ENCODE results near the gene BANP.
"Not testable (repeated sequence)": the region's sequence is repeated elsewhere in the genome, so short reads cannot be mapped to it uniquely, and the experiment has no call there.

The BANP gene

DNA sequence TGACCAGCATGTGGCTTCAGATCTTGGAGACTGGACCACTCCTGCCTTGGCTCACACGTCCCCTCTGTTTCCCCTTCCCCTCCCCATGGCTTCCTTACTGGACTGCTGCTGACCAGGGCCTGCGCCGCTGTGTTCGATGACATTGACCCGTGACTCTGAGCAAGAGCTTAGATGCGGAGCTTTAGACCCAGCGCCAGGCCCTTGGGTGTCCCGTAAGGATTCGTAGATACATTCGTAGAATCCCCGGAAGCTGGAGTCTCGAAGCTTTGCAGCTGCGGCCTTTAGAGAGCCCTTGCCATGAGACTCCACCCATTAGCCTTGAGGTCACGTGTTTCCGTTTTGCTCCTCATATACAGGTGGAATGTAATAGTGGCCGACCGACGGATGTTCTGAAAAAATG is 65.2 kb downstream of the BANP start:
- not testable (repeated sequence) for DNase-seq

DNA sequence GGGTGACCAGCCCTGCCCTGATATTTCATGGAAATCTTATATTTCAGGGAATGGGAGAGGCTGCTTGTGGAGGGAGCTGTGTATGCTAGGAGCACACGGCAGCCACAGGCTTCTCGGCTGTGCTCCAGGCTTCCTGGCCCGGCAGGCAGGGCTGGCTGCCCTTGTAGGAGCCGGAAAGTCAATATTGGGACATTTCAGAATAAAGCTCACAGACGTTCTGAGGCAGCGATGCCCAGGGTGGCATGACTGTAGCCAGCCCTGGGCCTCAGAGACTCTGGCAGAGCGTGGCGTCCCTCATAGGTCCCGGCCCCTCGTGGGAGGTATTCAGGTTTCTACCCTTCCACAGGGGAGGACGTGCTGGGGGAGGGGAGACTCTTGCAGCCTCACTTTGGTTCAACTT is 65.7 kb downstream of the BANP start:
- no peak for DNase-seq

DNA sequence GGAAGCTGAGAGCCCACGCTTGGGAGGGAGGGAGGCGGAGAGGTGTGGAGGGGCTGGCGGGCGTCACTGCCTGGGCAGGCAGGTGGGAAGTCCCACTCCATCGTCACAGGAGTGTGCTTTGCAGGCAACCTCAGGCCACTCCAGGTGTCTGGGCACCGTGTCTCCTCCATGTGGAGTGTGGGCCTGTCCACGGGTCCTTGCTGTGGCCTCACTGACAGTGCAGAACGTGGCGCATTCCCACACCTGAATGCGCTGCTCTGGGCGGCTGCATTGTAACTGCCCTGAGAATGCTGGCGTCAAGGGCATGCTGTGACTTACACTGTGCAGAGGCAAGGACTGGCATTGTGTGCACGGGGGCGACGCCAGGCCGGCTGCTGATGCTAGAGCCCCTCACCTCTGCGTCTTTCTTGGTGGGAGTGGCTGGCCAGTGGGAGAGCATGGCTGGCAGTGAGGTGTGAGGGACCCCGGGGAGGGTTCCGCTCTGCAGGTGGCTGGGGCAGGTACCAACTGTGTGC is 66.4 kb downstream of the BANP start:
- no peak for DNase-seq

DNA sequence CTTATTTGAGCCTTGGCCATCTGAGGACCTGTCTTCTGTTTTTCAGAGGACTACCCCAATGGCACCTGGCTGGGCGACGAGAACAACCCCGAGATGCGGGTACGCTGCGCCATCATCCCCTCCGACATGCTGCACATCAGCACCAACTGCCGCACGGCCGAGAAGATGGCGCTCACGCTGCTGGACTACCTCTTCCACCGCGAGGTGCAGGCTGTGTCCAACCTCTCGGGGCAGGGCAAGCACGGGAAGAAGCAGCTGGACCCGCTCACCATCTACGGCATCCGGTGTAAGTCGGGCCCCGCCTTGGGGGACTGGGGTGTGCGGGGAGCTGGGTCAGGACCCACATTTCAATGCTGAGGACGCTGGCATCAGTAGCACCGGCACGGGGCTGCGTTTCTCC is 67.1 kb downstream of the BANP start:
- DNase-seq = not testable (repeated sequence)

DNA sequence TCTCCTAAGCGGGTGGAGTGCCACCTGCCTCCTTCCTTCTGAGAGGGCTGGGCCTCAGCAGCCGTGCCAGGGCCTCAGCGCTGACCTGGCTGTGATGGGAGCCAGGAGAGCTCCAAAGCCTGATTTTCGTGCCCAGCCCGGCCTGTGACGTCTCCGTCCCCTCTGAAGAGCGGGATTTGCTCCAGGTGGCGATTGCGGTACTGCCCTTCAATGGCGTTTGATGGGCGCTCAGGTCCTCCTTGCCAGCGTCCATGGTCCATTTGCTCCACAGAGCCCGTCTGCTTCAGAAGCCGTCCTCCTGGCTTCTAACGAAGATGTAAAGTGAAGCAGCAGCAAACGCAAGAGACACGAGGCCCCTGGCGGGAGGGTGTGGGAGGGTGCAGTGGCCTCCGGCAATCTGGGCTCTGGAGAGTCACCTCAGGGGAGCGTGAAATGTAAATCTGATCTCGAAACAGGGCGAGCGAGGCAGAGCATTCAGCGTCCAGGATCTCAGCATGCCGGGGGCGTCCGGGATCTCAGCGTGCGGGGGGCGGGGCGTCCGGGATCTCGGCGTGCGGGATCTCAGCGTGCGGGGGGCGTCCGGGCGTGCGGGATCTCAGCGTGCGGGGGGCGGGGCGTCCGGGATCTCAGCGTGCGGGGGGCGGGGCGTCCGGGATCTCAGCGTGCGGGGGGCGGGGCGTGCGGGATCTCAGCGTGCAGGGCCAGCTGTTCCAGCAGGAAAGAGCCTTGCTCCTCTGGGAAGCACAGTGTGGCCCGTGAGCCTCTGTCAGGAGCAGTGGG is 68.0 kb downstream of the BANP start:
- DNase-seq = not testable (repeated sequence)

DNA sequence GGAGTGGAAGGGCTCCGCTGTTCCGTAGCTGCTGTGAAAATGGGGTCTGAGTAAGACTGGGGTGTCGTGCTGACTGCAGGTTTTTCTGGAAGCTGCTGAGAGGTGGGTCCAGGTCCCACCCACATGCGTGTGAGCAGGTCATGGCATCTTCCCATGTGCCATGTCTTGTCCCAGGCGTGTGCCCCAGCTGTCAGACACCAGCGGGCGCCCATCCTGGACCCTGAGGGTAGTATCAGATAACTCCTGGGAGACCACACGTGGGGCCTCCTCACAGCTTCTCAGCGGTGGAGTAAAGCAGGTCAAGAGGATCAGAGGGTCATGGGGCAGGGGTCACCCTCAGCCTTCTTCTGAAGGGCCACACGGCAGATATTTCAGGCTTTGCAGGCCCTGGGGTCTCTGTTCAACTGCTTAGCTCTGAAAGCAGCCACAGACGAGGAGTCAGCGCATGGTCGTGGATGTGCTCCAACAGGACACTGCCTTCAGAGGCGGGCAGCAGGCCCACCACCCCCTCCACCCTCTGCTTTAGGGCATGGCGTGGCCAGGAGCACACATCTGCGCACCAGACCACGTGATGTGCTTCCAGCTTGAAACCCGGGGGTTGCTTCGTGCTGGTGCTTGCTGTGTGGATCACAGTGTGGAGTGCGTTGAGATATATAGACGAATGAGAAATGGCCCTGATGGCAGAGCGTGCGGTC is 68.7 kb downstream of the BANP start:
- no peak for DNase-seq

DNA sequence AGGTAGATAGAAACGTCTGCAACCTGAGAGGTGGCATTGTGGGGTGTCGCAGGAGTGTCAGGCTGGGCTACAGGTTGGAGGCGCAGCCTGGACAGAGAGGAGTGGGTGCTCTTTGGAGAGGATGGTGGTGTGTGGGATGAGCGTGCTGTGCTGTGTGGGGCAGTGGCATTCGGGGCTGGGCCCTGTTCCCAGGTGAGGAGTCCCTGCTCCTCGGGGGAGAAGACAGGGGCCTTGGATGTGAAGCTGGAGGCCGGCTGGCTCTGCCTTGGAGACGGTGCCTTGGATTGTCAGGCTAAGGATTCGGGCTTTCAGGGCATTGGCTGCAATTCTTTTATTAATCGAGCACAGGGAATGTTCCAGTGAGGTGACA is 69.3 kb downstream of the BANP start:
- no peak for DNase-seq

DNA sequence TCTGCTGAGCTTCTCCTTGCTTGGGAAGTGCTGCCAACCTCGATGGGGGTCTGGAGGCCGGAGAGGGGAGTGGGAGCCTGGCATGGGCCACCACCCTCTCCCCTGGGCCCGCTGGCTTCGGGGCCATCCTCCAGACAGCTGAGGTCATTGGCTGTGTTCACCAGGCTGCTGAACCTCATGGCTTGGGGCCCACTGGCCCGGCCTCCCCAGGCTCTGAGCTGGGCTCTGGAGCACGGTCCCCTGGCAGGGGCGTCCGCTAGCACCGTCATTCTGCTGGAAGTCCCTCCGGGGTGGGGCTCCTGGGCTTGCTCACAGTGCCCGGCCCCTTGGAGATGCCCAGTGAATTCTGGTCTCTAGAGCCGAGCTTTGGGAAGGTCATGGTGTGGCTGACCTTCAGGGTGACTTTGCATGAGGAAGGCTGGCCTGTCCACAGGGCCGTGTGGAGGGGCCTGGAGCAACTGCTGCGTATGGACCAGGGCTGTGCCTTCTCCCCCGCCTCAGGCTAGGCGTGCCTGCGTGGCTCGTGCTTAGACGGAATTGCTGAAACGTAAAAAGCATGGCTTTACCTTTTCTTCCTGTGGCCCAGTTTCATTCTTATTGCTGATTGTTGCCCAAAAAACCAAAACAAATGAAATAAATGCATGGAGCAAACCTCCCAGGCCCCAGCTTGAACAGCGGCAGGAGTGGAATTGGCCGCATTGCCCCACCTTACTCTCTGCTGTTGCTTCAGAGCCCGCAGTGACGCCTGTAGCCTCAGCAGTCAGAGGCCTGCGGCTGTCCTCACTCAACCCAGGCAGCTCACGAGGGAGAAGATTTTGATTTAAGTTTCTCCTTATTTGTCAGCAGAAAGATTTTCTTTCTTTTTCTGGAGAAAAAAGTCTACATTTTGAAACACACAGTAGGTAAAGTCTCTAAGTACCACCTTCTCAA is 70.1 kb downstream of the BANP start:
- DNase-seq = not testable (repeated sequence)

DNA sequence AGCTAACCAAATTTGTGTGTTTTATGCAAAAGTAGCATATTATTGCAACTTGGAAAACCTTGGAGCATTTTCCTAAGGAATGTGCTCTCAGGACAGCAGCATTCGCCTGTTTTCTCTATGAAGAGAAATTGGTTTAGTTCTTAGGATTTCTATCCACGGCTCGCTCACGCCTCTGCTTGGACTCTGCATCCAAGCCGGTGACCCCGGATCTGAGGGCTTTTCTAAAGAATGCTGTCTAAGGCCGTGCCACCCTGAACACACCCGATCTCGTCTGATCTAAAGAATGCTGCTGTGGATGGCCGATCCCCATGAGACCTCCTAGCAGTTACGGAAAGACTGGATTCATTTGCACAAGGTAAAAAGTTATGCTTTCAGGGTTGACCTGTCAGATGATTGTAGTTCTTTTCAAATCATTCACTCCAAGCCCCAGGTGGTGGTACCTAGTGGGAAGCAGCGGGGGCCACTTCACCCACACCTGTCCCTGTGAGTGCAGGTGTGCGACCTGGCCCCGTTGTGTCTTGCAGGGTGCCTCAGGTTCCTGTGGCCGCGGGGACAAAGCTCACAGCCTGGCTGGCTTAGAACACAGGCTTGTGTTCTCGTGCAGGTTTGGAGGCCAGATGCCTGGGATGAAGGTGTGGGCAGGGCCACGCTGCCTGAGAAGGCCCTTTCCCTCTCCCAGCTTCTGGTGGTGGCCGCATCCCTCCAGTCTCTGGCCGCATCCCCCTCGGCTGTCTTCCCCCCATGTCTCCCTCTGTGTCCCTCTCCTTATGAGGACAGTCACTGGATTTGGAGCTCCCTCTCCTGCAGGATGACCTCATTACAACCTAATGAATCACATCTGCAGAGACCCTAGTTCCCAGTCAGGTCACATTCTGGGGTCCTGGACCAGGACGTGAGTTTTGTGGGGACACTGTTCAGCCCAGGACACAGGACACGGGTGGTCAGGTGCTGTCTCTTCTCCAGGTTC is 71.1 kb downstream of the BANP start:
- DNase-seq = no peak

DNA sequence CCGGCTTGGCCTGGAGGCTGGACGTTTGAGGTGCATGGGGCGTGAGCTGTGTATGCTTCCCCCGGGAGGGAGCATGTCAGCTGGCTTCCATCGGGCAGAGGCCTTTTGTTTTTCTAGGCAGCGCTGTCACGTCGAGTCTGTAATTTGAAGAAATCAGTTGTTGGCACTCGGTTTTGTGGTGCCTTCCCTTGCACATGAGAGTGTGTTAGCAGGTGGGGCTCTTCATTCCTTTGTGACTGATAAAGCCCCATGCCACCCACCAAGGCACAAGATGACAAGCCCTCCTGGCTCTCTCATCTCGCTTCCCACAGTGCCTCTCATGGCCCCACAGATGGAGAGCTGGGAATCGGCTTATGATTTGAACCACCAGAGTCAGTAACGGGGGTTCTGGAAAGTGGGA is 72.1 kb downstream of the BANP start:
- DNase-seq = no peak

DNA sequence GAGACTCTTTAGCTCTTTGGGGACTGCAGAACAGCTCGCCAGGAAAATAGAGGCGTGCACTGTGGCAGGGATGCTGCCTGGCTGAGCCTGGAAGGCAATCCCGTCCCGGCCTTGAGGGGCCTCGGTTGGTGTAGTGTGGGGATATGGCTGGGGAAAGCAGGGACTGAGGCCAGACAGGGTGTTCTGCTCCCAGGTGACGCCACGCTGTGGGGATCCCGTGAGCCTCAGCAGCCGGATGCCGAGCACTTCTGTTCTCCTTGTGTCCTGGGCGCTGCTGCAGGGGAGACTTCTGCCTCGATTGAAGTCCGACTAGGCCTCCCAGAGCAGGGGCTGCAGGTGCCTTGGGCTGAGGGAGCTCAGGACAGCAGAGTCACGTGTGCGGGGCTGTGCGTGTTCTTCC is 72.6 kb downstream of the BANP start:
- DNase-seq = no peak

DNA sequence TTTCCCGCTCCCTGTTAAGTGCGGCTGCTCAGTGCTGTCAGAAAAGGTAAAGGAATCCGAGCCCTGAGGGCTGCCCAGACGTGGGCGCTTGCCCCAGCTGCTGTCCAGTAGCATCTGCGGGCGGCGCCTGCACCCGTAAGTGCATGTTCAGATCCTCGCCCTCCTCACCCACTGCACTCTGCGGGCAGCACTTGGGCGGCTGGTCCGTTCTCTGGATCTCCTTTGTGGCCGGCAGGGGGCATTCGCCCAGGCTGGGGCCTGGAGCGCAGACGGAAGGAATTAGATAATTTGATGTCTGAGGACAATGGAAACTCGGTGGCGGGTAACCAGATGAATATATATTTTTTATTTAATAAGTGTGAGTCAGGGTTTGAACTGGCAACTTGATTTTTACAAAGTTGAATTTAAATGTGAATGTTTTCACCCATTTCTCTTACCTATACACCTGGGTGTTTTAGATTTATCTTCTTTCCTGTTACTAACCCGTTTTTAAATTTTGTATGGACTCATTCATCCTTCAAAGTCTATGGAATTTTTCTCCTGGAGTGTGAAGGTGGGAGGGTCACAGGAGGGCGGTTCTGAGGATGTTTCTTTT is 73.4 kb downstream of the BANP start:
- DNase-seq = peak; percentile 30

DNA sequence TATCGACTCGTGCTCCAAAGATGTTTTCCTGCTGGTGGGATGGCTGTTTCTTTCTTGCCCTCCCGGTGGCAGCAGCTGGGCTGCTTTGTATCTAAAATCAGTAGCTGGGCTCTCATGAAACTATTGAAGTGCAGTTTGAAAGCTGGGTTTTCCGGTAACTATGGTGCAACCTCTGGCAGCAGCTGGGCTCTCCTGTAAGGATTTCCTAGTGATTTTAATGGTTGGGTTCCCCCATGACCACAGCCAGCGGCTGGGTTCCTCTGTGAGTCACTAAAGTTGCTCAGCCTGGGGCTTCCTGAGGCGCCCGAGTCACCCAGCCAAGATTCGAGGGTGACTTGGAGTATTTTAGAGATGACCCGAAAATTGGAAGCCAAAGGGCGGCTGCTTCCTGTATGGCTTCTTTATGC is 73.9 kb downstream of the BANP start:
- DNase-seq = peak; percentile 79

DNA sequence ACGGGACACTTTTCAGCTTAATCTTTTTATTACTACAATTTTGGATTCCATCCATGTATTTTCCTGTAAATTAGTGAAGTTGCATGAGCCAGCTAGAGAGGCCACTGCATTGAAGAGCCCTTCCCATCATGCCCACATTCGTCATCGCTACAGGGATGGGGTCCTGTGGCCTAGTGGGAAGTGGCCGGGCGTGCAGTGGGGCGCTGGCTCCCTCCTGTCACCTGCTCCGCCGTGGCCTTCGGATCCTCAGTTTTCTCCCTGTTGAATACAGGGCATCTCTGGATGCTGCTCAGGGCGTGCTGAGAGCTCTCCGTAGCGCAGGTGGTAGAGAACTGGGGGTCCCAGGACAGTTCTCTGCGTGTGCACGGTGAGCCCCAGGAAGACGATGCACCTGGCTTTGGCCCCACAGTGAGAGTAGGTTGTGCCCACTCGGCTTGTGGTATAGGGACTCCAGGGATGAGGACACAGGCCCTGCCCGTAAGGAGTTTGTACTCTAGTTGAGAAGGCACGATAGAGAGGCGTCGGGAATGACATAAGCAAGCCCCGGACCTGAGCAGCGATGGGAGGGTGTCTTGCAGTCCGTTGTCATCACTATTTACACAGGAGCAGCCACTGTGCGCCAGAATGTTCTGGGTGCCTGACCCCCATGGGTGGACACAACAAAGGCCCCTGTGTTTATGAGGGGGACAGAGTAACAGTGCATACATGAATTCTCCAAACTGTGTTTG is 74.8 kb downstream of the BANP start:
- not testable (repeated sequence) for DNase-seq

DNA sequence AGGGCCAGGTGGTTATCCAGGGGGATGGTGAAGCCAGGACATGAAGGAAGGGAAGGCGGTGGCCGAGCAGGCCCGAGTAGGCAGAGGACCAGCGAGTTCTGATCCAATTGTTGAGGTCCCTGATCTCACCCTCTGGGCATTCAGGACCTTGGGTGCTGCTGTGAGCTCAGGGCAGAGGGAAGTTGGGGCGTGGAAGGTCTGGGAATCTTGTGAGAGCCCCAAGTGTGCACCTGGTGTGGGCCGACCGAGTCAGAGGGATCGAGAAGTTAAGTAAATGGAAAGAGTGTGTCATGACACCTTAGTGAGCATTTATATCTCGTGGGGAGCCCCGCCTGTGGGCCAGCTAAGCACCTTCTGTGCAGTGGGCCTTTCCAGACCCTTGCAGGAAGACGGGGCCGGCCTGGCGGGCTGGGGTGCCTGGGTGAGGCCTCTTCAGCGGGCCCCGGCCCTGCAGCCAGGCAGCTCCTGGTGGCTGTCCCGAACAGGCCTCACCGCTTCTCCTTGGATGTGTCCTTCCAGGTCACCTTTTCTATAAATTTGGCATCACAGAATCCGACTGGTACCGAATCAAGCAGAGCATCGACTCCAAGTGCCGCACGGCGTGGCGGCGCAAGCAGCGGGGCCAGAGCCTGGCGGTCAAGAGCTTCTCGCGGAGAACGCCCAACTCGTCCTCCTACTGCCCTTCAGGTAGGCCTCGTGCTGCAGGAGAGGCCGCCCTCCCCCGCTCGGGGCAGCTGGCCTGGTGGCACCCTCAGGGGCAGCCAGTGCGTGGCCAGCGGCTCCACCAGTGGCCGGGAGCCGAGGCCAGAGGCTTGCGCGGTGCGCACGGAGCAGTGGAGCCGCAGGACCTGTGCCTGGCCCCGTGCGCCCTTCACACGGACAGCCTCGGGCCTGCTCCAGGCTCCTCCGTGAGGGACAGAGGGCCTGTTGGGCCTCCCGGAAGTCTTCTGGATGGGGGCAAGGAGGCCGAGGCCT is 76.0 kb downstream of the BANP start:
- DNase-seq = no peak

DNA sequence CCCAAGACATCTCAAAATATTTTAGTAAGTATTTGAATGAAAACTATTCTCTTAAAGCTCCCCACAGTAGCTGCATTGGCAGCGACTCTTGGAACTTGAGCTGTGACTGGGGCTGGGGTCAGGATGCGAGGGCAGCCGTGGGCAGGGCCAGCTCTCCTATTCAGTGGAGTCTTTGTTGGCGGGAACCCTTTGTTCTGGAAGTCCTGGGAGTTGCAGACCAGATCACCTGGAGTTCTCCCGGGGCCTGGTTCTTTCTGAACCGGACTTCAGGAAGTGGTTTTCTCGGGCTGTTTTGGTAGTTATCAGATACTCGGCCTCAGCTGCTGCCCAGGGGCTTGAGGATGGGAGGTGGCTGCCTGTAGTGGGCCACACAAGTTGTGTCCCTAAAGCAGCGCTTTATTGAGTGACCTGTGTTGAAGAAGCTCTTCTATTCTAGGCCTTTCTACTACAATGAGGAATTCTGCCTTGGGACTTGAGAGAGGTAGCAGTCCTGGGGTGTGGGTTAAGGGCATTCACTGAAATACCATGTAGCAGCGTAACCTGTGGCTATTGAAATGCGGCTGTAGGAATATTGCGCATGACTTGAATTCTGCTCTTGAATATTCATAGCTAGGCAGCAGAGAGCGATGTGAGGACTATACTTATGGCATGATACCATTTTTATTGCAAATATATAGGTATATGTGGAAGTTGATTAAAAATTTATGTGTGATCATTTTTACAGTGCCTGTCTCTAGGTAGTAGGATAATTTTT is 77.1 kb downstream of the BANP start:
- not testable (repeated sequence) for DNase-seq

DNA sequence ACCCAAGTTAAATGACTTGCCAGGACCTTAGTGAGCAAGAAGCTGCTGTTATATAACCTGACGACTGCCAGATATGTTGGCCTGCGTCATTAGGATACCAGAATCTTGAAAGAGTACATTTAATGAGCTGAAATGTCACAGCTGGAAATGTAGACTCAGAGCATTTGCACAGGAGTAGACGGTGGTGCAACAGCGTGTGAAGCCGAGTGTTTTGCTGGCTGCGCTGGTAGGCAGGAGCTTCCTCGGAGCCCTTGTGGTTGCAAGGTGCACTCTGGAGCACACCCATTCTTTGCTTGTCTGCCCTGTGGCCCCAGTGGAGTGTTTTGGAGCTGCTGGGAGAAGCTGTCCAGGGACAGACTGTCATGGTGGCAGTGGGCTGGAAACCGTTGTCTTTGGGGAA is 79.3 kb downstream of the BANP start:
- no peak for DNase-seq

DNA sequence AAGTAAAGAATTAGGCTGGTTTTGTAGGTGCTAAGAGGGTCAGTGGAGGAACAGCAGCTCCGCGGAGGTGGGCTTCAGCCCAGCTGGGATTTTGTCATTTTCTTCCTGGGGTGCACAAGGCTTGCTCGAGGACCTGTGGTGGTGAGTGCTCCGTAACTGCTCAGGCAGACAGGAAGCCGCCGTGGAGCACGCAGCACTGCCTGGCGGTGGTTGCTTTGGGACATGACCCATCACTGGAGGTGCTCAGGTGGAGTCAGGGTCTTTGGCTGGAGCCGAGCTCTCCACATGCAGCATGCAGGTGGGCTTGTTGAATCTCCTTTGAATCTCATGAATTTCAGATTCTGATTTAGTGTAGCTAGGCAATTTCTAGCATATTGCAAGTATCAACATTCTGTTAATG is 79.7 kb downstream of the BANP start:
- not testable (repeated sequence) for DNase-seq

Data from EL (cell line).